C4-2B (cell line): ENCODE data around the gene TNFAIP8L1.
"Not testable (repeated sequence)": the region's sequence is repeated elsewhere in the genome, so short reads cannot be mapped to it uniquely, and the experiment has no call there.

Source experiments
- H3K27ac ChIP-seq: fragments of 450-650 bp; 2 replicates; pipeline ENCODE4 v1.5.1; 2017
- ZFX ChIP-seq: fragments of 450-650 bp; IDR thresholded peaks from 2 replicates; pipeline ENCODE4 v1.6.1; 2017
- TF ChIP-seq, protein P1 (sequence below): fragments of 450-650 bp; conservative IDR thresholded peaks from 2 replicates; pipeline ENCODE4 v1.5.1; 2017; ENCODE audit warnings: mild to moderate bottlenecking

Gene TNFAIP8L1

DNA sequence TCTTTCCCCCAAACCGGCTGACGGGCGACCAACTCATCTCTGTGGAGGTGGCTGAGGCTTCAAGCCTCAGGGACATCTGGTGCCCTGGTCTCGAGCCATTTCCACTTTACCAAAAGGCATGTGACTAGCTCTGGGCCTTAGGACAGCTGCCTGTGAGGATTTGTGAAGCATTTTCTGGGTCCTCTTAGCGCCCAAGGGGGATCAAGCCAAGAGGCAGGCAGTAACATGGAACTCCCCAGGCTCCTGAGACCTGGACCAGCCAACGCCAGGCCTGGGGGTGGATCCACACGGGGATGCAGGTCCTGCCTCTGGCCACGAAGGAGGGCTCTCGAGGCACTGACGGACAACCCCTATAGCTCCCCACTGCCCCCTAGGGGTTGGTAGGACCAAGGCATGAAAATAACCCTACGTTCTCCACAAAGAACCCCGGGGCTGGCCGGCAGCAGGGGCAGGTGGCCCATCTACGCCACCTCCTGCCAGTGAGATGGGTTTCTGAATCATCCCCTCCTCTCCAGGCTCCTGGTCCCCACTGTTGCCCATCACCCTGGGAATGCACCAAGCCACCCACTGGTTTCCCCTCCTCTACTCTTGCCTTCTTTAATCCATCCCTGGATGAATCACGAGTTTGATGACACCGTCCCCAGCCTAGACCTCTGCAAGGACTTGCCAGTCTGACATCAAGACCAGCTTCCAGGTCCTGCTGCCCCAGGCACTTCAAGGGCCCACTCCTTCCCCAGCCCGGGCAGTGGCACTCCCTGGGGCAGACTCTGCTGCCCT lies 37.8 kb downstream of the TNFAIP8L1 start:
- no peak for TF ChIP-seq ZFX
- TF ChIP-seq, protein P1, sequence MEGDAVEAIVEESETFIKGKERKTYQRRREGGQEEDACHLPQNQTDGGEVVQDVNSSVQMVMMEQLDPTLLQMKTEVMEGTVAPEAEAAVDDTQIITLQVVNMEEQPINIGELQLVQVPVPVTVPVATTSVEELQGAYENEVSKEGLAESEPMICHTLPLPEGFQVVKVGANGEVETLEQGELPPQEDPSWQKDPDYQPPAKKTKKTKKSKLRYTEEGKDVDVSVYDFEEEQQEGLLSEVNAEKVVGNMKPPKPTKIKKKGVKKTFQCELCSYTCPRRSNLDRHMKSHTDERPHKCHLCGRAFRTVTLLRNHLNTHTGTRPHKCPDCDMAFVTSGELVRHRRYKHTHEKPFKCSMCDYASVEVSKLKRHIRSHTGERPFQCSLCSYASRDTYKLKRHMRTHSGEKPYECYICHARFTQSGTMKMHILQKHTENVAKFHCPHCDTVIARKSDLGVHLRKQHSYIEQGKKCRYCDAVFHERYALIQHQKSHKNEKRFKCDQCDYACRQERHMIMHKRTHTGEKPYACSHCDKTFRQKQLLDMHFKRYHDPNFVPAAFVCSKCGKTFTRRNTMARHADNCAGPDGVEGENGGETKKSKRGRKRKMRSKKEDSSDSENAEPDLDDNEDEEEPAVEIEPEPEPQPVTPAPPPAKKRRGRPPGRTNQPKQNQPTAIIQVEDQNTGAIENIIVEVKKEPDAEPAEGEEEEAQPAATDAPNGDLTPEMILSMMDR: no peak; the same call in 1 of the 2 replicates
- H3K27ac ChIP-seq: no peak overlapping the region

DNA sequence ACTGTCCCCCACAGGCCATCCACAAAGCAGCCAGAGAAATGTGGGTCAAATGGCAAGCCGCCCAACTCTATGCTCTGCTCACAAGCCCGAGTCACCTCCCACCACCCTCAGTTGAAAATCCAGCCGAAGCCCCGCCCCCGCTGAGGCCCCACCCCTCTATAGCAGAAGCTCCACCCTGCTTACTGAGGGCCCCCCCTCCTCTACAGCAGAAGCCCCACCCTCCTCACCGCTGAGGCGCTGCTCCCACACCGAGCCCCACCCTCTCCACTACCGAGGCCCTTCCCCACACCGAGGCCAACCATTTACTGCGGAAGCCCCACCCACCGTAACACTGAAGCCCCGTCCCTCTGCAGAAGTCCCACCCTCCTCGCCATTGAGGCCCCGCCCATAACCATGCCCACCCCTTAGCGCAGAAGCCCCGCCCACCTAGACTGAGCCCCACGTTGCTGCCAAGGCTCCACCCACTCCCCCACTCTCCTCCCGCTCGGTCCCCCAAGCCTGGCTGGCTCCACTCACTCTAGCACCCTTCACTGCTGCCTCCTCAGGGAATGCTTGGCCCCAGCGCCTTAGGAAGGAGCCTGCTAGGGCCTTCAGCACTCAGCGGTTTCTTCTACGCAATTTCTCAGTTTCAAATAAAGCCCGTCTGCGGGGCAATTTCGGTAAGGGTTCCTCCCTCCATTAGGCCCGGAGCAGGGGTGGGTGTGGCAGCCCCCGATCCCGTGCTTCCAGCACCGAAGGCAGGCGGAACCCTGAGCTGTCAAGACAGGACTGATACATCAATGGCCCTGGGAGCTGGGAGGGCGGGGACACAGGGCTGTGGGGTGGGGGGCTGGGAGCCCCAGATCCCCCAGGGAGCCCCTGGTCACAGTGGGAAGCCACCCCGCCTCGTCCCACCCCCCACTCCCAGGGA lies 39.8 kb downstream of the TNFAIP8L1 start:
- H3K27ac ChIP-seq: no peak overlapping the region
- TF ChIP-seq, protein P1: no peak
- no peak for TF ChIP-seq ZFX

DNA sequence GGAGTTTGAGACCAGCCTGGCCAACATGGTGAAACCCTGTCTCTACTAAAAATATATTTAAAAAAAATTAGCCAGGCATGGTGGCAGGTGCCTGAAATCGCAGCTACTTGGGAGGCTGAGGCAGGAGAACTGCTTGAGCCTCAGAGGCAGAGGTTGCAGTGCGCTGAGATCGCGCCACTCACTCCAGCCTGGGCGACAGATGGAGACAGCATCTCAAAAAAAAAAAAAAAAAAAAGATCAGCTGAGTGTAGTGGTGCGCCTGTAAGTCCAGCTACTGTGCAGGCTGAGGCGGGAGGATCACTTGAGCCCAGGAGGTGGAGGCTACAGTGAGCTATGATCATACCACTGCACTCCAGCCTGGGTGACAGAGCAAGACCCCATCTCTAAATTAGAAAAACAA lies 40.7 kb downstream of the TNFAIP8L1 start:
- not testable (repeated sequence) for H3K27ac ChIP-seq

DNA sequence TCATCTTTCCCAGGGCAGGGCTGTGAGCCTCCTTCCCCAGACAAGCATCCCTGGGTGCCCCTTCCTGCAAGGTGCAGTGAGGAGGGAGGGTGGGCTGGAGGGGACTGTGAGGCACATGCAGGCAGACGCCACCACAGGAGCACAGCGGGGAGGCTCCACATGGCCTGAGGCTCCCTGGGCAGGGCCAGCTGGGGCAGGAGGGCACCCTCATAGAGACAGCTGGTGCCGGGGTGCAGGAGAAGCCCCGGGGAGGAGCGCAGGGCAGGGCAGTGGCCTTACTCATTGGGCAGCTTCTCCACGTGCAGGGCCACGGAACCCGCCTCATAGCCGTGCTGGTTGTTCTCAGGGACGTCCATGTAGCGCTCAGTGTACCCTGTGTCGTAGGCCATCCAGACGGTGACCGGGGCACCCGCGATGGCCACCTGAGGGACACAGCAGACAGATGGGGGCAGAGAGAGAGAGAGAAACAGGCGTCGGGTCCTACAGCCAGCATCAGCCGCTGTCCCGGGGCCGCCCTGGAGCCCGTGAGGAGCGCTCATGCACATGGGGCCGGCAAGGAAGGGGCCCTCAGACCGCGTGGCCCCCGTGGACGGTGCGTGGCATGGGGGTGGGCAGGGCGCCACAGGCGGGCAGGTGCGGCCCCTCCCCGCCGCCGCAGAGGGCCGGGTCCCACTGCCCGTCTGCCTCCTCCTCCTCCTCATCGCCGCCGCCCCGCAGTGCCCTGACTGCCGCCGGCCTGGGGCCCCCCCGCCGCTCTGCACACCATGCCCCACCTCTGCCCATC lies 43.3 kb downstream of the TNFAIP8L1 start:
- TF ChIP-seq ZFX: no peak
- TF ChIP-seq, protein P1: no peak
- H3K27ac ChIP-seq: no peak overlapping the region

DNA sequence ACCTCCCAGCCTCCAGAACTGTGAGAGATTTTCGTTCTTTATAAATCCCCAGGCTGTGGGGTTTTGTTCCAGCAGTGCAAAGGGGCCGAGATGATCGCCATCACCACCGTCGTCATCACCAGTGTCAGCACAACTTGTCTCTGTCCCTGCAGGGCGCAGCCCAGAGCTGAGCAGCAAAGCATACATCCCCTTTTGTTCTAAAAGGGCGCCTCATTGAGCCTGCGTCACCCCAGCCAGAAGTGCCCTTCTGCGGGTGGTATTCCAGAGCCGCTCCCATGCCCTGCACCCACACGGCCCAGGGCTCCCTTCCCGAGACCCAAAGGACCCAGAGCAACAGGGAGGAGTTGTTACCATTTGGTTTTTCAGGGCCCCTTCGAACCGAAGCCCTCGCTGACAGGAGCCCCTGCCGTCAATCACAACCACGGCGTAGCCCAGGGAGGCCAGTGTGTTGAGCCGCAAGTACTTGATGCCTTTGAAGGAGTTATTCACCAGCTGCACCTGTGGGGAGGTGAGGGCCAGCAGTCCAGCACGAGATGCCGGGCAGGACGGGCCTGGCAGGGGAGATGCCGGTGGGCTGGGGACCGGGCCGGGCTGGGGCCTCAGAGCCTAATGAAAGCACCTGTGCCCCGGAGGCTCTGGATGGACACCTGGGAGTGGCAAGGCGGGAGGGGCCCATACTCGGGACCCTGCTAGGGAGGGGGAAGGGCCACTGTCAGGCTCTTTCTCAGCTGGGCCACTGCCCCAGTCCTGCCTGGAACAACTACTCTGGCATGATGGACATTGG lies 45.2 kb downstream of the TNFAIP8L1 start:
- no peak overlapping the region for H3K27ac ChIP-seq
- TF ChIP-seq, protein P1: no peak
- TF ChIP-seq ZFX: no peak

DNA sequence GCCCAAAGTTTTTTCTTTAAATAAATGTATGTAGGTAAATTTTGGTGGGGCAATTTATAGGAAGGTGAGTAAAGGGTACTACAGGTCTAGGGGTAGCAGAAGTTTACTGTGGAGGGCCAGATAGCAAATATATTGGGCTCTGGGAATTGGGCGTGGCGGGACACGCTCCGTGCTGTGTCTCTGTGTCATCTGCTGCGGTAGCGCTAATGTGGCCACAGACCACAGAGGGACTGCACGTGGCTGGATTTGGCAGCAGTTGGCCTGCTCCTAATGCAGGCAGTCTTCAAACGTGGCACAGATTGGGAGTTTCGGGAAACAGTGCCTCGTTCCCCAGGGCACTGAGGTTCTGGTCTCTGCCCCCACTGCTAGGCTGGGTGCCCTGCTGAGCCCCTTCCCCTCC lies 47.4 kb downstream of the TNFAIP8L1 start:
- no peak overlapping the region for H3K27ac ChIP-seq
- TF ChIP-seq, protein P1: no peak
- no peak for TF ChIP-seq ZFX

DNA sequence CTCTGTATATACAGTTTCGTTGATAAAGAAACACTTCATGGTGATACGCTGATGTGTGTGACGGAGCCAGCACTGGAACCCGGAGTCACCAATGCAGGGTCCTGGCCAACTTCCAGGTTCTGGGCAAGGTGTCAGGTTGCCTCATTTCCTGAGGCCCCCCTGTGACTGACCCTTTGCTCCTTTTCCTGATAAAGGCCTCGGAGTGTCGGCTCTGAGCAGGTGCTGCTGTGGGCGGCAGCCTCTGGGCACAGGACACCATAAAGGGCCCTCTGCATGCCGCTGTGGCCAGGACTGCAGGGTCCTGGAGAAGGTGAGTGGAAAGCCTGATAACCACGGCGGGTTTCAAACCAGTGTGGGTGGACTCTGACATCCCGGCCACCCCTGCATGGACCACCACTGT lies 48.1 kb downstream of the TNFAIP8L1 start:
- H3K27ac ChIP-seq: no peak overlapping the region
- TF ChIP-seq, protein P1: no peak
- no peak for TF ChIP-seq ZFX
